GM13976 (cell line): ENCODE results near the gene GIPC1.

Source experiments
- DNase-seq: peaks from one replicate; pipeline ENCODE4 v3.0.0; 2012; ENCODE audit warnings: low spot score
- in situ Hi-C: fragments of 300-500 bp; cut with MboI; formaldehyde crosslinking; loops from one replicate; pipeline ENCODE4 v1.12.0; 2022; ENCODE audit warnings: low sequenced_read_pairs, mixed read lengths, inconsistent platforms; ENCODE audit not compliant: unreplicated experiment
- TF ChIP-seq, protein P1 (sequence below): IDR thresholded peaks from 2 replicates; pipeline ENCODE4 v1.5.1; 2012; ENCODE audit warnings: borderline replicate concordance, mild to moderate bottlenecking; ENCODE audit not compliant: insufficient read depth; ENCODE audit errors: extremely low read depth, missing control alignments, control extremely low read depth

GIPC1 gene

DNA sequence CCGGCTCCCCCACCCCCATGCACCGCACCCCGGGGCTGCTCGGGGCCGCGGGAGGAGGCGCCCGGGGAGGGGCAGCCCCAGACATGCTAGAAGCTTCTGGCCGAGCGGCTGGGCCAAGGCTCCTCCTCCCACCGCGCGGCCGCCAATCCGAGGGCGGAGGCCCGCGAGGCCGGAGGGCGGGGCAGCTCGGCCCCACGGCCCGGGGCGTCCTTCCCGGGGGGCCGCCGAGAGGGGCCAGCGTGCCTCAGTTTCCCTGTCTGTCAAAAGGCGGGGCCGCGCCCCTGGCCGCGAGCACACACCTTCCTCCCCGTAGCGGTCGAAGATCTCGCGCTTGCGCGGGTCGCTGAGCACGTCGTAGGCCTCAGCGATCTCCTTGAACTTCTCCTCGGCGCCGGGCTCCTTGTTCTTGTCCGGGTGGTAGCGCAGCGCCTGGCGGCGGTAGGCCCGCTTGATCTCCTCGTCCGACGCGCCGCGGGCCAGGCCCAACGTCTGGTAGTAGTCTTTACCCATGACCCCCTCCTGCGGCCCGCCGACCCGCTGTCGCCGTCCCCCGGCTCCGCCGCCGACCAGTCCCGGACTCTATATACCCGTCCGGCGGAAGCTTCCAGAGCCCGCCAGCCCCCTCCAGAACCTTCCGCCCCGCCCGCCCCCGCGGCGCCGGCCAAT is 22.0 kb upstream of the GIPC1 start, which contains the start of gene DNAJB1:
TSS of gene DNAJB1 (minus strand) at position 558 of the 666 bp plus-strand sequence. CDS start at position 510, 48 bp downstream.
- in situ Hi-C loops, result no loop called here
- peak; percentile 94 for DNase-seq
- TF ChIP-seq, protein P1, sequence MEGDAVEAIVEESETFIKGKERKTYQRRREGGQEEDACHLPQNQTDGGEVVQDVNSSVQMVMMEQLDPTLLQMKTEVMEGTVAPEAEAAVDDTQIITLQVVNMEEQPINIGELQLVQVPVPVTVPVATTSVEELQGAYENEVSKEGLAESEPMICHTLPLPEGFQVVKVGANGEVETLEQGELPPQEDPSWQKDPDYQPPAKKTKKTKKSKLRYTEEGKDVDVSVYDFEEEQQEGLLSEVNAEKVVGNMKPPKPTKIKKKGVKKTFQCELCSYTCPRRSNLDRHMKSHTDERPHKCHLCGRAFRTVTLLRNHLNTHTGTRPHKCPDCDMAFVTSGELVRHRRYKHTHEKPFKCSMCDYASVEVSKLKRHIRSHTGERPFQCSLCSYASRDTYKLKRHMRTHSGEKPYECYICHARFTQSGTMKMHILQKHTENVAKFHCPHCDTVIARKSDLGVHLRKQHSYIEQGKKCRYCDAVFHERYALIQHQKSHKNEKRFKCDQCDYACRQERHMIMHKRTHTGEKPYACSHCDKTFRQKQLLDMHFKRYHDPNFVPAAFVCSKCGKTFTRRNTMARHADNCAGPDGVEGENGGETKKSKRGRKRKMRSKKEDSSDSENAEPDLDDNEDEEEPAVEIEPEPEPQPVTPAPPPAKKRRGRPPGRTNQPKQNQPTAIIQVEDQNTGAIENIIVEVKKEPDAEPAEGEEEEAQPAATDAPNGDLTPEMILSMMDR, result no peak

DNA sequence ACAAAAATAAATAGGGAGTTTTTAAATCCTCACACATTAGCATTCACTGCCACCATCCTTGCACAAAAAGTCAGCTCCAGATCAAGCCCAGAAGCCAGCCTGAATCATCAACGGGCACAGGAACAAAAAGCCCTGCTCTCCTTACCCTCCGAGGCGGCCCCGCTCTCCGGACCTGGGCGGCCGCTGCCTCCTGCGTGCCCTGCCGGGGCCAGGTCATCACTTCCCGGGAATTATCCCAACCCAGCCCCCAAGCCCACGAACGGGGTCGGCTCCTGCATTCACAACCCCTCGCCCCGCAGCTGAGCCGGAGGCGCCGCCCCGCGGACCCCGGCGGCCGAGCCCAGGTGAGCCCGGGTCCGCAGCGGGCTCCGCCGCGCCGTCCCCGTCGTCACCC is 21.5 kb upstream of the GIPC1 start:
- TF ChIP-seq, protein P1, result no peak
- no peak for DNase-seq
- in situ Hi-C loops, result no loop called here

DNA sequence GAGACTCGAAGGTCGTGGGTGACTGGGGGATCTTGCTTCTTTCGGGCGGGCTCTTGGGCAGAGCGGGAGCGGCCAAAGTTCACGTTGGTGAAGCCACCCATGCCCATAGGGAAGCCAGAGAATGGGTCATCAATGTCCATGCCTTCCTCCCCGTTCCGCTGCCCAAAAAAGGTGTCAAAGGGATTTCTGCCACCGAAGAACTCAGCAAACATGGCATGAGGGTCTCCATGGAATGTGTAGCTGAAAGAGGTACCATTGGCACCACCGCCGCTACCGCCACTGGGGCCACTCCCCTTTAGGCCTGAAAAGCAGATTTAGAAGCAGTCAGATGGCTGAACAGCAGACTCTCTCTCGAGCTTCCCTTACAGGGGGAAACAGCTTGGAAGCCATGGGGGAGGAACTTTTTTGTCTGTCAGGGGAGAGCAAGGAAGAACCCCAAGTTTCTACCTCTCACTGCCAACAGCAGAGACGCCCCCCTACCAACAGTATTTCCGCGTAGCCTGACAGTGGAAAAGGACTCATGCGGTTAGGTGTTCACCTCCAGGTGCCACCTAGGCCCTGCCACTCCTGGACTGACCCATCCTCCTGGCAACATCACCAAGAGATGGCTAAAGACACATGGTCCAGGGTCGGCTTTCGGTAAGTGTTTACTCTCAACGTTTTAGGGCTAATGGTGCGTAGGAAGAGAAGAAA is 21.0 kb upstream of the GIPC1 start:
- no peak for DNase-seq
- in situ Hi-C loops, result no loop called here
- TF ChIP-seq, protein P1, result no peak

DNA sequence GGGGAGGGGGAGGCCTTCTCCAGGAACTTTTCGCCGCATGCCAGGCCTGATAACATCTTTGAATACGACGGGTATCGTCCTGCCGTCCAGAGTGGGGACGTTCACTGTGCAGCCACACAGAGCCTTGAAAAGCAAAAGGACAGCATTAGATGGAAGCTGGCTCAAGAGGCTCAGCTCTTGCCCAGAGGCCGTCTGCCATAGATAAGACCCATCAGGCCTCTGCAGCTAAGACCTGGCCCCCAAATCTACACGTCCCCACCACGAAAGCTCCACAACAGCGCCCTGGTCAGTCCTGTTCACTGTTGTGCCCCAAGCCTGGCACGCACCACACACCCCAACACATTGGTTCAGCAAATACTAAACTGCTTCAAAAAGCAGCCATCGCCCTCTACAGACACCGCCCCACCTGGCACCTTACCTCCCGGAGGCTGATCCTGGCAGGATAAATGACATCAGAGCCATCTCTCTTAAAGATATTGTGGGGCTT is 20.2 kb upstream of the GIPC1 start:
- in situ Hi-C loops, result no loop called here
- TF ChIP-seq, protein P1, result no peak
- DNase-seq, result no peak

DNA sequence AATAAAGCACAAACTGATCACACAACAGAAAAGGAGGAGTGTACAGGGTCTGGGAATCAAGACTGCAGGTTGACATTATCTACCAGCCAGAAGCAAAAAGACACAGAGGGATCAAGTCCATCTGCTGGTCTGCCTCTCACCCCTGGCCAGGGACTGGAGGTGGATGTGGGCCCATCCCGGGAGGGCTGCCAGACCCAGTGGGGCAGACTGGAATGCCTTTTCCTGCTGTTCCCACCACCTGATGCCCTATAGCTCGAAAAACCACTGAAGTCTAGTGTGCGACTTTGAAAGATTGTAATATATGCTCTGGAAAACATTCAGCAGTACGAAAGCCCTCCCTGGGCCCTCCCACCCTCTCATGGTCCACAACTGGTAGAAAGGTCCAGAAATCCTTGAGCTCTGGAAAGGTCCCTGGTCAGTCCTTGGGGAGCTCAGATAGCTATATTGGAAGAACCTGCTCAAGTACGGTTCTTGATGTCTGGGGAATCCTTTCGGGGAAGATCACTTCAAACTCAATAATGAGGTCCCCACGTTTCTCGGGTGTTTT is 19.6 kb upstream of the GIPC1 start:
- in situ Hi-C loops, result no loop called here
- no peak for DNase-seq
- TF ChIP-seq, protein P1, result no peak

DNA sequence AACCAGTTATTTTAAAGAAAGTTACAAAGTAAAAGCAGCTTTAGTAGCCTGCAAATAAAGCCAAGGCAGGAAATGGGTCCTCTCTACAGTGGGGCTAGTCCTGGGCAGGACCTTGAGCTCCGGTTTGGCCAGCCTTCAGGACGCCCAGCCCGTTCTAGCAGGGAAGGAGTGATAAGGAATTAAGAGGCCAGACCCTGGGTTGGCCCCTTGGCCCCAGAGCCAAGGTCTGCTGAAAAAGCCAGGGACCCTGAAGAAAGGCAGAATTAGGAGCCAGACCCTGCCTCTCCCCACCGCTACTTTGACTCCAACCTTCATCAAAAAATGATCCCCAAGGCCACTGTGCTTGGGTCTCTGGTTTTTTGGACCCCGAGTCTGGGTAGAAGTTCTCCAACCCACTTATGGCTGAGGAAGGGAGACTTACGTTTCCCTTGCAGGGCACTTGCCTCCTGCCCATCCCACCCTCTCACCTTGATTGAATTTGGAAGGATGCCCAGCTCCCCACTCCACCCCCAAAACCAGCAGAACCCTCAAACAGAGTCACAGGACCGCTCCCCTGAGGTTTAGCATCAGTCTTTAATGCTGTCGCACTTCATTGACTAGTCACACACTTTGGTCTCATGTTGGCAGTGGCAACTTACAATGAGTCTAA is 18.4 kb upstream of the GIPC1 start:
- no peak for DNase-seq
- TF ChIP-seq, protein P1, result no peak
- in situ Hi-C loops, result no loop called here
